Erythroblast (primary cell): Measurements from ENCODE around the gene C9orf43.

Experiments
- GATA1 ChIP-seq: IDR thresholded peaks from 2 replicates; pipeline ENCODE4 v1.6.1; 2011; ENCODE audit warnings: low read depth, mild to moderate bottlenecking, control low read depth, low read length, moderate library complexity
- POLR2A ChIP-seq: IDR thresholded peaks from 2 replicates; pipeline ENCODE4 v1.6.1; 2011; ENCODE audit warnings: mild to moderate bottlenecking, low read length

- TF ChIP-seq POLR2A (no peak), GATA1 (no peak)
Observed at GRCh38 chr9:113373676-113374392, 36.7 kb upstream of the C9orf43 start.
